ENCODE data around the gene GUCY2C. TPM values are rescaled to one million over a fixed set of nuclear protein-coding genes. Genes with fewer than 3 reads are reported as not detected.

The GUCY2C gene
- polyA plus RNA-seq, 3 donors: 0.04 to 0.14 (median 0.10) TPM

- Histone ChIP-seq H2AFZ (ENCODE audit: insufficient read depth, low read depth, low read length, poor library complexity, severe bottlenecking) (no peak overlapping the region), H3K27me3 (ENCODE audit: control insufficient read depth in 2 of 2, insufficient read depth in 2 of 2, low read length in 2 of 2) (peaks cover 6 to 8% of the 10 kb centered on the region in 2 donors), H3K9me3 (replicated peaks in 1 of 2; ENCODE audit: control insufficient read depth in 1 of 2, insufficient read depth in 1 of 2, low read length in 2 of 2) (peaks cover 4 to 7% of the 10 kb centered on the region in 2 donors), H3K4me1 (ENCODE audit: control insufficient read depth in 1 of 2, insufficient read depth in 2 of 2, low read length in 2 of 2) (no peaks in the 10 kb centered on the region), H3K9ac (ENCODE audit: insufficient read depth, low read length, poor library complexity, severe bottlenecking) (no peak overlapping the region), H3K27ac (ENCODE audit: low read depth in 1 of 2, low read length in 2 of 2) (no peak overlapping the region), H4K20me1 (ENCODE audit: insufficient read depth, low read length) (no peaks in the 10 kb centered on the region), H3K79me2 (ENCODE audit: insufficient read depth, low read length) (no peaks in the 10 kb centered on the region), H3K4me3 (replicated peaks in 1 of 3; ENCODE audit: low read depth in 2 of 3, low read length in 3 of 3) (no peak overlapping the region), H3K36me3 (replicated peaks in 1 of 2; ENCODE audit: control insufficient read depth in 1 of 2, insufficient read depth in 2 of 2, low read length in 2 of 2) (no peaks in the 10 kb centered on the region), H3K4me2 (replicated peaks; ENCODE audit: extremely low read depth, low read length, poor library complexity, severe bottlenecking) (no peak overlapping the region)
- H3K36me3 Mint-ChIP-seq: no peaks in the 10 kb centered on the region
- intact Hi-C loops (cut with micrococcal nuclease): no loop called here
- no peak overlapping the region for H3K27ac Mint-ChIP-seq
- no peak for TF ChIP-seq CTCF (IDR thresholded peaks at IDR 0.05)
- H3K4me3 Mint-ChIP-seq: no peak overlapping the region
- H3K4me1 Mint-ChIP-seq: peaks cover 2% of the 10 kb centered on the region
- H3K27me3 Mint-ChIP-seq (ENCODE audit: low read depth in 3 of 3): peaks cover 15 to 22% (median 19%) of the 10 kb centered on the region in 3 donors
- DNase-seq: no peak
- peaks cover 8 to 21% (median 12%) of the 10 kb centered on the region in 7 donors for H3K9me3 Mint-ChIP-seq
These were observed 58.3 kb downstream of the GUCY2C start for GRCh38 chr12:14638066-14638465.

GRCh38 chr12:14635776-14636175 lies 60.6 kb downstream of the GUCY2C start:
- no peak for DNase-seq
- Histone ChIP-seq H2AFZ (ENCODE audit: insufficient read depth, low read depth, low read length, poor library complexity, severe bottlenecking) (no peak overlapping the region), H3K79me2 (ENCODE audit: insufficient read depth, low read length) (no peaks in the 10 kb centered on the region), H3K36me3 (replicated peaks in 1 of 2; ENCODE audit: control insufficient read depth in 1 of 2, insufficient read depth in 2 of 2, low read length in 2 of 2) (no peaks in the 10 kb centered on the region), H3K27ac (ENCODE audit: low read depth in 1 of 2, low read length in 2 of 2) (no peak overlapping the region), H3K27me3 (ENCODE audit: control insufficient read depth in 2 of 2, insufficient read depth in 2 of 2, low read length in 2 of 2) (no peaks in the 10 kb centered on the region), H4K20me1 (ENCODE audit: insufficient read depth, low read length) (no peaks in the 10 kb centered on the region), H3K9ac (ENCODE audit: insufficient read depth, low read length, poor library complexity, severe bottlenecking) (no peak overlapping the region), H3K9me3 (replicated peaks in 1 of 2; ENCODE audit: control insufficient read depth in 1 of 2, insufficient read depth in 1 of 2, low read length in 2 of 2) (peaks cover 4 to 7% of the 10 kb centered on the region in 2 donors), H3K4me2 (replicated peaks; ENCODE audit: extremely low read depth, low read length, poor library complexity, severe bottlenecking) (no peak overlapping the region), H3K4me1 (ENCODE audit: control insufficient read depth in 1 of 2, insufficient read depth in 2 of 2, low read length in 2 of 2) (no peaks in the 10 kb centered on the region), H3K4me3 (replicated peaks in 1 of 3; ENCODE audit: low read depth in 2 of 3, low read length in 3 of 3) (no peak overlapping the region)
- Mint-ChIP-seq H3K36me3 (no peaks in the 10 kb centered on the region), H3K27me3 (ENCODE audit: low read depth in 3 of 3) (peaks cover 7 to 14% (median 11%) of the 10 kb centered on the region in 3 donors), H3K9me3 (peaks cover 8 to 21% (median 12%) of the 10 kb centered on the region in 7 donors), H3K4me1 (no peaks in the 10 kb centered on the region), H3K27ac (no peak overlapping the region), H3K4me3 (no peak overlapping the region)
- TF ChIP-seq CTCF (IDR thresholded peaks at IDR 0.05): no peak
- intact Hi-C loops (cut with micrococcal nuclease): no loop called here
